Measurements from ENCODE around the gene ENPP6. TPM values are rescaled to one million over a fixed set of nuclear protein-coding genes. Genes with fewer than 3 reads are reported as not detected.

Gene ENPP6
- total RNA-seq, 1 donor from 2014 or later: not detected

DNA sequence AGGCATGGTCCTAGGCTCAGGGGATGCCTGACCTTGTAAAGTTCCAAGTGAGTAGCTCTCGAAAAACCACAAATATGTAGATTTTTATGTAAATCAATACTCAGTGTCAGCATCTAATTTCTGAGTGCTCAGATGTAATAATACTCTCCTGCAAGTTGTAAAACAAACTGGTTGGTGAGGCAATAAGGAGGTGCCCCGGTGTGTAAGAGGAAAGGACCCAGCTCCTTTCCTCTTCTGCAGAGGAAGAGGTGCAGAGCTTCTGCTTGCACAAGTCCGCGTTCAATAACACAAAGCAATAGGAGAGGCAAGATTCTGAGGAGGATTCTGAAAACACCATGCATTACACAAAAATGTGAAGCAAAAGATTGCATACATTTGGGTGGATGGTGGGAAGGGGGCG is 43.6 kb upstream of the ENPP6 start:
- no peak for DNase-seq (ENCODE audit: low read depth)
- TF ChIP-seq, protein P1, sequence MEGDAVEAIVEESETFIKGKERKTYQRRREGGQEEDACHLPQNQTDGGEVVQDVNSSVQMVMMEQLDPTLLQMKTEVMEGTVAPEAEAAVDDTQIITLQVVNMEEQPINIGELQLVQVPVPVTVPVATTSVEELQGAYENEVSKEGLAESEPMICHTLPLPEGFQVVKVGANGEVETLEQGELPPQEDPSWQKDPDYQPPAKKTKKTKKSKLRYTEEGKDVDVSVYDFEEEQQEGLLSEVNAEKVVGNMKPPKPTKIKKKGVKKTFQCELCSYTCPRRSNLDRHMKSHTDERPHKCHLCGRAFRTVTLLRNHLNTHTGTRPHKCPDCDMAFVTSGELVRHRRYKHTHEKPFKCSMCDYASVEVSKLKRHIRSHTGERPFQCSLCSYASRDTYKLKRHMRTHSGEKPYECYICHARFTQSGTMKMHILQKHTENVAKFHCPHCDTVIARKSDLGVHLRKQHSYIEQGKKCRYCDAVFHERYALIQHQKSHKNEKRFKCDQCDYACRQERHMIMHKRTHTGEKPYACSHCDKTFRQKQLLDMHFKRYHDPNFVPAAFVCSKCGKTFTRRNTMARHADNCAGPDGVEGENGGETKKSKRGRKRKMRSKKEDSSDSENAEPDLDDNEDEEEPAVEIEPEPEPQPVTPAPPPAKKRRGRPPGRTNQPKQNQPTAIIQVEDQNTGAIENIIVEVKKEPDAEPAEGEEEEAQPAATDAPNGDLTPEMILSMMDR (conservative IDR thresholded peaks at IDR 0.05; ENCODE audit: low read depth, low read length): no peak
- no peak overlapping the region for H3K4me3 ChIP-seq (ENCODE audit: low read depth, low read length)

DNA sequence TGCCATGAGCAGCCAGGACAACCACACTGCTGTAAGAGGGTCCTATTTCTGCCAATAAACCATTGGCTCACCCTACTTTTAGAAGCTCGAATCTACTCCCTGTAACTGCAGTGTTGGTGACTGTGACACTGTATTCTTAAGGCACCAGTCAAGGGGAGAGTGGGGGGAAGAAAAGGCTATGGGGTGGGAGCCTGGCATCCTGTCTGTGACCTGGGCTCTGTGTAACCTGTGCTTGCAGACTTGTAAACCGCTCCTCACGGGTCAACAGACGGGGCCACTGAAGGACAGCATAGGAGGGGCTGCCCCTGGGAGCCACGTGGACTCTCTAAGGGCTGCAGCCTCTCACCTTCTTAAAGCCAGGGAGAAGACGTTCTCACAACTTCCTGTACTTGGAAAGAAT is 42.2 kb upstream of the ENPP6 start:
- no peak overlapping the region for H3K4me3 ChIP-seq (ENCODE audit: low read depth, low read length)

DNA sequence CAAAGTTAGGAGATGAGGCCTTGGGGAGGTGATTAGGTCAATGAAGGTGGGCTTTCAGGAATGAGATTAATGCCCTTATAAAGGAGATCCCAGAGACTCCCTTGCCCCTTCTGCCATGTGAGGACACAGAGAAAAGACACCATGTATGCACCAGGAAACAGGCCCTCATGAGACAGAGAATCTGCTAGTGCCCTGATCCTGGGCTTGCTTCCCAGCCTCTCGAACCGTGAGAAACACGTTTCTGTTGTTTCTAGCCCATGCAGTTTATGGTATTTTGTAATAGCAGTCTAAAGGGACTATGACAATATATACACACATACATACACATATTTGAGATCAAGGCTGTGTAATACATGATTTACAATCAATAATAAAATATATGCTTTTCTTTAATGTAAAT is 41.4 kb upstream of the ENPP6 start:
- no peak overlapping the region for H3K4me3 ChIP-seq (ENCODE audit: low read depth, low read length)
- TF ChIP-seq, protein P1 (conservative IDR thresholded peaks at IDR 0.05; ENCODE audit: low read depth, low read length): no peak
- no peak for DNase-seq (ENCODE audit: low read depth)

More for the DNA sequence above, 42.2 kb upstream of the ENPP6 start:
- TF ChIP-seq, protein P1 (conservative IDR thresholded peaks at IDR 0.05; ENCODE audit: low read depth, low read length): no peak
- no peak for DNase-seq (ENCODE audit: low read depth)

DNA sequence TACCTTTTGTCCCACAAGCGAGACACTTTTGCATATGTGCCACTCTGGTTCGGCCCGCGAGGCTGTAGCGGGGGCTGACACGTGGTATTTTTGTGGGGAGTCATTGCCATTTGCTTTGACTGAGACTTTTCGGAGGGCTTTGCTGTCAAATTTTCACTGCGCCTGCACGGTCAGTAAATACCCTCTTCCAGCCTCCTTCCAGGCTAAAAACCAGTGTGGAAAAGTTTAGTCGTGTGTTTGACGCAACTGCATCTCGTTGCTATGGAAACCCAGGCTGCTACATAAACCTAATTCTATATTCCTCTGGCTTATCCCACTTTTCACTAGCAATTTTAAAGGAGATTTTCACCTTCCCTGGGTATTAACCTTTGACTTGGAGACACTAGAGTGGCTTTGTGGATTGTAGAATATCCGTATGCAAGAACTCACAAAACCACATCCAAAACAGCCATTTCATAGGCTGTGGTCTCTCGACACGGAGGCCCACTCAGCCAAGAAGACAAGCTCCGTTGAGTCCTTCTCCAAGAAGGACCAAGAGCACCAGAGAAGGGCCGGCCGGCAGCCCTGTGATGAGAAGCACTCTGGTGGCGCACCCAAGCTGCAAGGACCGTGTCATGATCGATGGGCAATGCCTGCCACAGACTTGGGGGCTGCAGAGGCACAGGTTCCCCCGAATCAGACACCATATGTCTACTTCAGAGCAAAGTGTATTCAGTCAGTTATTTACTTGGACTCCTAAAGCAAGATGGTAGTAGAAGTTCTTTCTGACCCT is 38.4 kb upstream of the ENPP6 start:
- TF ChIP-seq, protein P1 (conservative IDR thresholded peaks at IDR 0.05; ENCODE audit: low read depth, low read length): no peak
- H3K4me3 ChIP-seq (ENCODE audit: low read depth, low read length): no peak overlapping the region
- no peak for DNase-seq (ENCODE audit: low read depth)

DNA sequence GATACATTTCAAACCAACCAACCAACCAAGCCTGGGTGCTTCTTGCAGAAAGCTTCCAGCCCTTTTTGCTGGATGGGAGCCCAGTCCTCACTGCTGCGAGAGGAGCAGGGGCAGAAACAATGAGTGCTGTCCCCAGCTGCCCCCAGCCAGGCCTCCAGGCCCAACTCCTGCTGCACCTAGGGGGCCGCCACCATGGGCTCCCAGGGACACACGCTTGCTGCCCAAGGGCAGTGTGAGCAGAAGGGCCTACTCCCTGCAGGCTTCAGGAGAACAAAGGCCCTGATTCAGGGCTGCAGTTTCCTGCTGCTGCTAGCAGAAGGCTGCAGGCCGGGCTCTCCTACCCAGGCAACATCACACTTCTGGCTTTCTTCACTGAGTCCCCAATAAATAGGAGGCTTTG is 37.7 kb upstream of the ENPP6 start:
- H3K4me3 ChIP-seq (ENCODE audit: low read depth, low read length): no peak overlapping the region
- TF ChIP-seq, protein P1 (conservative IDR thresholded peaks at IDR 0.05; ENCODE audit: low read depth, low read length): no peak
- DNase-seq (ENCODE audit: low read depth): no peak

DNA sequence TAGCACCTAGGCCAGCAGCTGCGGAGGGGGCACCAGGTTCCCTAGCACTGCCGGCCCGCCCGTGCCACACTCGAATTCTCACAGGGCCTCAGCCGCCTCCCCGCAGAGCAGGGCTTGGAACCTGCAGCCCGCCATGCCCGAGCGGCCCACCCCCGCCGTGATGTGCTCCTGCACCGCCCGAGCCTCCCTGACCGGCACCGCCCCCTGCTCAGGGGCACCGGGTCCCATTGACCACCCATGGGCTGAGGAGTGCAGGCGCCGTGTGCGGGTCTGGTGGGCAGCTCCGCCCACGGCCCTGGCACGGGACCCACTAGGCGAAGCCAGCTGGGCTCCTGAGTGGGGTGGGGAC is 35.4 kb upstream of the ENPP6 start:
- TF ChIP-seq, protein P1 (conservative IDR thresholded peaks at IDR 0.05; ENCODE audit: low read depth, low read length): no peak
- no peak for DNase-seq (ENCODE audit: low read depth)
- no peak overlapping the region for H3K4me3 ChIP-seq (ENCODE audit: low read depth, low read length)

All from epithelial cell of proximal tubule (primary cell).